ENCODE data around the gene WWOX.

The WWOX gene

DNA sequence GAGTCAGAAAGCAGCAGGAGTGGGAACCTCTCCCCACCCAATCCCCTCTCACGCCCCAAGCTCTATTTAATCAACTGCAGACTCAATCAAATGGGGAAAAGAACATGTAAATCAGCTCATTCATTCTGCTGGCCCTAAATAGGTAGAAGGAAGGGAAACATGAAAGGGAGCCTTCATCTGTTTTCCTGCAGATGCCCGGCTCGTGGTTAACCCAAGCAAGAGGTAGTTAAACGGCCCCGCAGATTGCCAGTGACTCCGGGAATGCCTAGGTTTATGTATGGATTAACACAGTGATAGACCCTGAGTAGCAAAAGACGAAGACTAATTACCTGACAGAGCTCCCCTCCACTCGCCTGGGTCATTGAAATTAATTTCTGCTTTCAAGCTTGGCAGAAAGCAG lies 542.0 kb downstream of the WWOX start:
- DNase-seq = no peak

GRCh38 chr16:78642621-78643285 lies 543.3 kb downstream of the WWOX start:
- DNase-seq = no peak

DNA sequence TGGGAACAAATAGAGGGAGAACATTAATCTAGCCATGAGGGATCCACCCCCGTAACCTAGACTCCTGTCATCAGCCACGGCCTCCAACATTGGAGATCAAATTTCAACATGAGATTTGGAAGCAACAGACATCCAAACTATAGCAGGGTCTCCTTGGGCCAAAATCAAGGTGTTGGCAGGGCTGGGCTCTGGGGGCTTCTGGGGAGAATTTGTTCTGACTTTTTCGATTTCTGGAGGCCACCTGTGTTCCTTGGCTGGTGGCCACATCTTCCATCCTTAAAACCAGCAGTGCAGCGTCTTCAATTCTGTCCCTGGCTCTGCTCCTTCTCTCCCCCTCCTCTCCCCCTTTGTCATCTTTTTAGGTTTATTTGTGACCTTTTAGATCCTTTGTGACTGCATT lies 546.2 kb downstream of the WWOX start:
- DNase-seq = no peak

DNA sequence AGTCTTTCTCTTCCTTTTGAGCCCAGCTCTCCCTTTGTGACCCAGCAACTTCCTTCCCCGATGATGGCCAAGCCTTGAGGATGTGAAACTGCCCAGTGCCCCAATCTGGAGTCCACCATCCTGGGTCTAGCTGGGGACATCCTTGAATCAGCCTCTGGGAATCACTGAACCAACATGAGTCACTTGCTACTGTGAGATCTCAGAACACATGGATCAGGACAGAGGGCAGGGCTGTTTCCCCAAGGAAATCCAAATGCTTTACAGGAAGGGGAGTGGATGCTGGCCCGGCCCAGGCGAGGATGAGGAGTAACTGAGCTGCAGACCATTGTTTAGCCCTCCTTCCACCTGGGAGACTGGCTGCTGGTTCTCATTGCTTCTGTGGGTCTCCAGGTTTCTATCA lies 547.6 kb downstream of the WWOX start:
- DNase-seq = no peak

DNA sequence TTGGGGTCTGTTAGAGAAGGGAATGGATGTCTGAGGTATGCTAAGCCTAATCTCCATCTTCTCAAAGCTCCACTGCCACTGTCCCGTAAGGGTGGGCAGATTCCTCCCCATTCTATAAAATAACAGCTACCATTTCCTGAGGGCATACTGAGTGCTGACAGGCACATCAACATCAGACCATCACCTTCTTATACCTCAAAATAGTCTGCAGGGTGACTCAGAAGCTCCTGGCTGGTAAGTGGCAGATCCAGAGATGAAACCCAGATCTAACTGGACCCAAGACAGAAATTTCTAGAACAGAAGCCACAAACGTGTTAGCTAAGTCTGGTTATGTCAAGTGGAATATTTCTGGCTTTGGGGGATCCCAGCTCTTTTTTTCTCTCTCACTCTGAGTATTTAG lies 548.0 kb downstream of the WWOX start:
- DNase-seq = no peak

DNA sequence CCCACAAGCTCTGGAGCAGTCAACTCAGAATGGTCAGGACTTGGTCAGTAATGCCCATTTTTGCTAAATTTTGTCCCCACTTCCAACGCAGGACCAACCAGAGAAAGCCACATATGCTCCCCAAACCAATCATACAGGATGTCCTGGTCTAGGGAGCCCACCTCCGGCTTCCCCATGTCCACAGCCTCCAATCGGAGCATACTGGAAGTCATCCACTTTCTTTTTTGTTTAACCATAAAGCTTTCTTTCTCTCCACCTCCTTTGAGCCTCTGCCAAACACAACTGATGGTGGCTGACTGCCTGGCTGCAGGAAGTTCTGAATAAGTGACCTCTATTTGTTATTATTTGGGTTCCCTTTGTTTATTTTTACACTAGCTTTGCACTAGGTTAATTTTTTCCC lies 549.1 kb downstream of the WWOX start:
- DNase-seq = no peak

DNA sequence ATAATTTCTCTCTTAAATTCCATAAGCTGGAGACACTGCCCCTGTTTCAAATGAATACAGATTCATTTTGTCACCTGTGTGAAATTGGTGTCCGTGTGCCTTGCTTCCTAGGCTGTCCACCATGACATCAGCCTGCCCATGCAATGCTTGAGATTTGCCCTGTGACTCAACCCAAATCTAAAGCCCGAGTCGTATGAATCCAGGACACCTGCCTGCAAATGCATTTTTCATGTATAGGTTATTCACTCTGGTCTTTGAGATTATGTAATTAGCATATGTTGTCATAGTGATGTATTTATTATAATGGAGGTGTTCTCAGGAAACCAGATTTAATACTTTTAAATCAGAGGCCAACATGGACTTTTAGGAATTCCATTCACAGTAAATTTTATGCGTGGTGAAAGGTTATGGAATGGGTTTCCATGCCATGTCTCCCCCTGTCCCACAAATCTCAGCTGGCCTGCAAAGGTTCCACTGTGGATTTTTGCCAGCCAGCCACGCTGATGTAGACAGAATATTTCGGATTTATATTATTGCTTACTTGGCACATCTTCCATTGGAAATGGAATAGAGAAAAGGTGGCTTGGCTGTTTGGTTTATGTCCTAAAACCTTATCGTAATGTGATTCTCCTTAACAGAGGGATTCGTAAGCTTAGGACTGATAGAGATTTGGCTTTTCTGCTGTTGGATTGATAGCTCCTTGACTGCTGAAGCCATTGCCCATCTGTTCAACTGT lies 551.1 kb downstream of the WWOX start:
- DNase-seq = no peak

GRCh38 chr16:78654929-78655328 lies 555.5 kb downstream of the WWOX start:
- no peak for DNase-seq

- DNase-seq = peak; percentile 10
Observed at GRCh38 chr16:78655331-78656113, 556.1 kb downstream of the WWOX start.

DNA sequence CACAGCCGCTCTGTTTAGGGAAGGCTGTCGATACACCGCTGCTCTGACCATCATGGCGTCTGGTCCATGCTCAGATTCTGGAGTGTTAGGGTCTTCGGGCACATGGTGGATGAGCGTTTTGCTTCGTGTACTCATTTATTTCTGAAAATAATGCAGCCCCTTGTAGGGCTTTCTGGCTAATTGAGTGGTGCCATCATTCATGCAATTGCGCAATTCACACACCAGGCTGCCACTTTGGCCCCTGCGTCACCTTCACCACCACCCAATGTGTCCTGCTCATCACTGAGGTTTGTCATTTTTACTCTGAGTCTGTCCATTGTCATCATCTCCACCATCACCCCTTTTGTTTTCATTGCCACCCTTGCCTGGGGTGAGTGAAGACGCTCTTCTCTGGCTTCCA lies 557.4 kb downstream of the WWOX start:
- no peak for DNase-seq

DNA sequence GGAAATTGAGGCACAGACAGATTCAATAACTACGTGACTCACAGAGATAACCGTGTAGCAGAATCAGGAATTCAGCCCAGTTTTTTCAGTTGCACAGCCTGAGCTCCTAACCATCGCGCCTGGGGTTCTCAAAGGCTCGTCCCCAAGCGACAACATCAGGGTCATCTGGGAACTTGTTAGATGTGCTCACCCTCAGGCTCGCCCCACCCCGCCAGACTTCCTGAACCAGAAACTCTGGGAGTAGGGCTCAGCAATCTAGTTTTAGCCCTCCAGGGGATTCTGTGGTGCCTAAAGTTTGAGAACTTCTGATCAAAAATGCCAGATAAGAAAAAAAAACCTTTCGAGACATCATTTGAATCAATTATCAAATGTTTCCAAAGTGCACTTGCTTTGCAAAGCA lies 559.8 kb downstream of the WWOX start:
- DNase-seq = no peak

DNA sequence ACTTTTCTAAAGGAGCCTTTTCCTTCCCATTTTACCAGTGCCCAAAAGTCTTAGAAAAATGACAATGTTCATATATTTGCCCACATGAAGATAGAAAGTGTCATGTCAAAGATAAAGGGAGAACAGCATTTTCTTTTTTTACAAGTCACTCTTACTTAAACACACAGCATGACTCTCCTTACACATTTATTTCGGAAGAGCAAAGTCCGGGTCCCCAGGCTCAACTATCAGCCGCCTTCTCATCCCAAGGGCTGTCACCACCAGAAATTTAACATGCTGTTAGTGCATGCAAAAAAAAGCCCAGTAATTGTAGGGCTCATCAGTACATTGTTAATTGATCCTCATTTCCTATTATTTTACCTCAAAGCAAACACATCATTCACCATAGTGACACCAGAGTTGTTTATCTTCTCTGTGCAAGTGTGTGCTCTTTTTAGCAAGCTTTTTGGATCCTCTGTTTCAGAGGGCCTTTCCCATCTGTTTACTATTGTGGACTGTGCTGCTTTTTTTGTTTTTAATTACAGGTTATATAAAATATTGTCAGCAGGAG lies 560.3 kb downstream of the WWOX start:
- DNase-seq = peak; percentile 36

DNA sequence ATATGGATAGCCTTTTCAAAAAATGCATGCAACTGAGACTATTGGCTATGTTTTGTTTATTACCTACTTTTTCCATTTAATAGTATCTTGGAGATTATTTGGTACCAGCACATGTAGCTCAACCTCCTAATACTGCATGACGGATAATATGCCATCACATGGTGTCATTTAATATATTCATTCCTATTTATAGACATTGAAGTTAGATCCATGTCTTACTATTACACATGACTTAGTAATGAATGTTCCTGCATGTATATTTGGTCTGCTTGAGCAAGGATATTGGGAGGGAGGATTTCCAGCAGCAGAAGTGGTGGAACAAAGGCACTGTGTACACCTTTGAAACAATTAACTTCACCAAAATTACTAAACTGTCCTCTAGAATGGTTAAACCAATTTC lies 561.3 kb downstream of the WWOX start:
- DNase-seq = no peak

- DNase-seq = no peak
Observed at GRCh38 chr16:78663690-78664089, 564.2 kb downstream of the WWOX start.

DNA sequence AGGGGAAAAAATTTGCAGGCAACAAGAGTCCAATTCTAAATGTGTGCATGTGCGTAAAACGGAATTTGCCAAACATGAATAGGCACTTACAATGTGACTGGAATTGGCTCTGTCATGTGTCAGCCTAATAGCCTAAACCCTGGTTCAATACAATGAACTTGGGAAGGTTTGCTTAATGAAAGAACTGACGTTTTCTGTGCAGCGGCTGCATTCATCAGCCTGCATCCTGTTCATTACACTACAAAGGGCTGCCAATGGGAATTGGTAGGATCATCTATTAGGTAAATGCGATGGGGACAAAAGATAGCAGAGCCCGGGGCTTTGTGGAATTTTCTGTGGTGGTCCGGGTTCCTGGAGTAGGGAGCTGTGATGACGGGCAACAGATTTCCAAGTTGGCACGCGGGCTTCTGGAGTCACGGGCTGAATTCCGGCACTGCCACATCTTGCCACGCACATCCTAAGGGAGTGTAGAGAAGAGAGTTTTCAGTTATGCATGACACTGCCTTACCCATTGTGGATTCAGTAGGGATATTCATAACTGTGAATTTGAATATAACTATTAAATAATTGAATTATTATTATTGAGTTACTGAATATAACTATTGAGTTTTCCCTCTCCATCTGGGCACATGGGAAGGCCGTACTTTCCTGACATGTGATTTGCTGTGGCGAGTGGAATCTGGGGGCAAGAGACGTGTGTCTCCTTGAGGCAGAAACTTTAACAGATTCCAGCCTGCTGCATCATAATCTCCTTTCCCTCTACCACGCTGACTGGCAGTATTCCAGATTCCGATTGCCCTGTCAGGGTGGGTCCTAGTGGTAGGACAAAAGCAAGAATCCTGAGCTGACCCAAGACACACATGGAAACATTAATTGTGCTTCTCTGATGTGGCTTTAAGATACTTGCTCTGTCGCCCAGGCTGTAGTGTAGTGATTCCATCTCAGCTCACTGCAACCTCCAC lies 565.6 kb downstream of the WWOX start:
- no peak for DNase-seq

- DNase-seq = no peak
Observed at GRCh38 chr16:78666318-78666717, 566.9 kb downstream of the WWOX start.

DNA sequence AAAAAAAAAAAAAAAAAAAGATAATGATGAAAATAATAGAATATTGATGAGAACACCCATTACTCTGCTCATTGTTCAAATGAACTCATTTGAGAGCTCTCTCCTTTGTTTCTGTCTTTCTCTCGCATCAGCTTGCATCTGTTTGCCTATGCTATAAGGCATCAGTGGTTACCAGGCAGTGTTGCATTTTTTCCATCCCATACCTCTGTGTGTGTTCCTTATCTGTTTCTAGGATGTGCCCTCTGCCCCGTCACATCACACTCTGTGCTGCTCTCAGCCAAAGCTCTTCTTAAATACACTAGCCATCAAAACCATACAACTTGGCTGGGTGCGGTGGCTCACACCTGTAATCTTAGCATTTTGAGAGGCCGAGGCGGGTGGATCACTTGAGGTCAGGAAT lies 568.2 kb downstream of the WWOX start:
- no peak for DNase-seq

GRCh38 chr16:78668393-78668792 lies 568.9 kb downstream of the WWOX start:
- DNase-seq = no peak

DNA sequence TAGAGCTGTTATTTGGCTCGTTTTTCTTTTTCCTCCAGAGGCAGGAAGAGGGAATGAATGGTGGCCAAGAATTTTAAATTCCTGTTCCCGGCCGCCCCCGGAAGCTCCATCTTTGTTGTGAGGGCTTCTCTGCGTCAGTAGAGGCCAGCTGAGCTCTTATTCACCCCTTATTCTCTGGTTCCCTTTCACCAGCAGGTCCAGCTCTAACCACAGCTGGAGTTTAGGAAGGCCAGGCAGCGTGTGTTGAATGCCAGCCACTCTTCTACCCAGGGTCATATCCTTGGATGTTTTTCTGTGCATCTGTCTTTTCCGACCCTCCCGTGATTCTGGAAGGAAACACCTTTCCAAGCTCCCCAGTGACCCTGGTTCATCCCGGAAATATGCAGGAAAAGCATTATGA lies 570.5 kb downstream of the WWOX start:
- DNase-seq = no peak

DNA sequence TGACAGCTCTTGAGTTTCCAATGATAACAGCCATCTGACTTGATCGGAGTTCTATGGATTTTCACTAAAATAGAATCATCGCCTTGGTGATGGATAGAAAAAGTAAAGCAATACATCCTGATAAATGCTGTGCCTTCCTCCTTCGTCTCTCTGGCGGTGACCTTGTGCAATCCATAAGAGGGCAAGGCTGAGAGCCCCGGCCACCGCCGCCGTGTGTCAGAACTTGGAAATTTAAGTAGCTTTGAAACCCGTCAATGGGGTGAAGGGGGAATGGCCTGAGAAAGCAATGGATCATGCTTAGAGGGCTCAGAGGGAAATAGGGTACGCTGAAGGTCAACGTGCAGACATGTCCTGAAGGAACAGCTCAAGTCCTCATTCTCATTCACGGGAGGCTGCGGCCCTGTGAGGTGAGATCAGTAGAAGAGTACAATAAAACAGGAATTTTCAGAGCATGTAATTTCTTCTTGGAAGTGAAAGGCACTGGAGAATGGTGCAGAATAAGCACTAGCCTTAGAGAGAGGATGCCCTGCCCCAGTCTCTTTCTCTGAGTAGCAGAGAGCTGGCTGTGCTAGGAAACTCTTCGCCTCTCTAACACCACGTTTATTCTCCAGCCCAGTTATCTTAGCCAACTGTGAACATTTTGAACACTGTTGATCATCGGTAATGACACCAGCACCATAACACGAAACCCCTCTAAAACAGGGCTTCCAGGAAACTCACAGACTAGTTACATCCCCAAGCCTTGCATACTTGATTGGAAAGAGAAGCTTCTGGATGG lies 573.5 kb downstream of the WWOX start:
- DNase-seq = no peak

- DNase-seq = no peak
Observed at GRCh38 chr16:78673884-78674283, 574.4 kb downstream of the WWOX start.

GRCh38 chr16:78675312-78675711 lies 575.9 kb downstream of the WWOX start:
- no peak for DNase-seq

Measured in NCI-H1436 (cell line).